B cell (primary cell): ENCODE measurements around the gene CAPG.

Source experiments
- CTCF ChIP-seq: fragments of 200-600 bp; IDR thresholded peaks from one replicate; pipeline ENCODE4 v1.8.0; 2022; ENCODE audit warnings: antibody characterized with exemption, mild to moderate bottlenecking
- EZH2 ChIP-seq: IDR thresholded peaks from 2 replicates; pipeline ENCODE4 v1.6.1; 2012; ENCODE audit warnings: borderline replicate concordance, low read depth, mild to moderate bottlenecking, moderate library complexity, low read length; ENCODE audit not compliant: insufficient read depth, poor library complexity, severe bottlenecking

GRCh38 chr2:85411405-85411748, 1.2 kb upstream of the CAPG start:
- TF ChIP-seq CTCF (no peak), EZH2 (no peak)
